ENCODE measurements around the gene CCDC175.

CCDC175 gene

DNA sequence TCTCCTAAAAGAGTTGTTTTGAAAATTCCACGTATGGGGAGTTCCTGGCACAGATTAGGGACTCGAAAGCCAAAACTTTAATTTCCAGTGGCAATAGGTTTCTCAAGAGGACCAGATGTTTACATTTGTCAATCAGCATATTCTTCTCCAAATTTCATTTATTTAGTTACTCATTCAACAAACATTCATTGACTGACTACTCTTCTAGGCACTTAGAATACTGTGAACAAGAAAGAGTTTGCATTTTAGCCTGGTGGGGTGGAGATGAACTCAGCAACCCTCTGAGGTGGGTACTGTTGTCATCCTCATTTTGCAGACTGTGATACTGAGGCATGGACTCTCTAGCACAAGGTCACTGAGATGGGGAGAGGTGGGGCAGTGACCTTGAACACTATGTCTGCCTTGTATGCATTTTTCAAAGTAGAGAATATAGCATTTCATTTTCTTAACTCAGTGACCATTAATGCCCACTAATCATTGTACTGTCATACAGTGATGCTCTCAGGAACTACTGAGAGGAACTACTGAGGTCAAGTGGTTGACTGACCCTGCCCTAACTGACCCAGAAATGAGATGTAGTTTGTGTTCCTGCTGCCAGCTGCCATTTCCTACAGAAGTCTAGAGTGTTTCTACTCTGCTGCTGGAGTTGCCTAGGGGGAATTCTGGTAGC lies 94.6 kb downstream of the CCDC175 start:
- DNase-seq: peak in 3 of 4 experiments; percentile 29 to 54 (median 54)

DNA sequence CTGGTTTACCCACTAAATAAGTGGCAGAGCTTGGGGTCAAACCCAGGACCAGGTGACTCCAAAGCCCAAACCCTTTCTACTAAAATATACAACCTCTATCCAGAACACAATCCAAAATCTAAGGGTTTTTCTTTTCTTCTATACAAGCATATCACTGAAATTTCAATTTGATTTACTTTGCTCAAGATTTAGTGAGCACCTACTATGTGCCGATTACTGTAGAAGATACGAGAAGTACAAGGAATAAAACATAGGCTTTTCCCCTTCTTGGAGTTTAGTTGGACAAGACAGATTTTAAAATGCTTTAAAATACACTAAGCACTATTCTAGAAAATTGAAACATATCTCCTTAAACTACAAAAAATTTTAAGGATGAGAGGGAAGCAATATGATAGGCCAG lies 95.2 kb downstream of the CCDC175 start:
- DNase-seq: no peak

DNA sequence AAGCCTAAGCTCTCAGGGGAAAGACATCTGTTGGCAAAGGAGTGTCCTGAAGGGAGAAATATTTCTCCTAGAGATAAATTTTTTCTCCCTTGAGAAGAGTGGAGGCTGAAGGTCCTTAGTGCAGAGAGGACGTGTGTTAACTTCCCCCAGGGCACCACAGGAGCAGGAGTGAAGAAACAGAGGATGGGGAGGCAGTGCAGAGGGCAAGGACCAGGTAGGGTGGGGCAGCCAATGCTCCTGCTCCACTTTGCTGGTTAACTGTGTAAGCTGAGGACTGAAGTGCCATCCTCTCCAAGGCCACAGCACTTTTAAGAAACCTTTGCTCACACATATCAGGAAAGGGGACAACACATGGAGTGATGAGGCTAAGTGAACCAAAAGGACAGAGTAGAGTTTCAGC lies 96.4 kb downstream of the CCDC175 start:
- no peak for DNase-seq

DNA sequence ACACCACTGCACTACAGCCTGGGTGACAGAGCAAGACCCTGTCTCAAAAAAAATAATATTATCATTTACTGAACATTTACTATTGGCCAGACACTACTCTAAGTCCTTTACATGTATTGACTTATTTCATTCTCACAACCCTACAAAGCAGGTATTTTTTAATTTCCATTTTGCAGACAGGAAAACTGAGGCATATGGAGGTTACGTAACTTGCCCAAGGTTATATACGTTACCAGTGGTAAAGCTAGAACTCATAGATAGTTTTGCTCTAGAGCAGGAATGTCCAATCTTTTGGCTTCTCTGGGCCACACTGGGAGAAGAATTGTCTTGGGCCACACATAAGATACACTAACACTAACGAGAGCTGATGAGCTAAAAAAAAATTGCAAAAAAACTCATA lies 98.1 kb downstream of the CCDC175 start:
- DNase-seq: no peak

DNA sequence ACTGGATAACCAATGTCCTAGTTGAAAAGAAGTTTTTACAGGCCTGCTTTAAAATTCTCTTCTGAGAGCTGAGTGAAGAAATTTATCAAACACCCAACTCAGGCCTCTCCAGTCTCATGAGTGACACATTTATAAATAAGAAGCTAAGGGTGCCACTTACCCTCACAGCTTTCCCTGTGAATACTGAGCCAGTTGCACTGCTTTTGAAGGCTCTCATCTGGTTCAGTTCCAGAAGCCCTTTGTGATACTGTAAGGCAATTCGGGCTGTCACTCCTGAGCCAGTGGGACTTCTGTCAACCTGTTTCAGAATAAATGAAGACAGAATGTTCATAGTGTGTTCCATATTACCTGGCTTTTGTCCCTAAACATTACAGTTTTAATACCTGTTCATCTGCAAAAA lies 100.9 kb downstream of the CCDC175 start:
- no peak for DNase-seq

DNA sequence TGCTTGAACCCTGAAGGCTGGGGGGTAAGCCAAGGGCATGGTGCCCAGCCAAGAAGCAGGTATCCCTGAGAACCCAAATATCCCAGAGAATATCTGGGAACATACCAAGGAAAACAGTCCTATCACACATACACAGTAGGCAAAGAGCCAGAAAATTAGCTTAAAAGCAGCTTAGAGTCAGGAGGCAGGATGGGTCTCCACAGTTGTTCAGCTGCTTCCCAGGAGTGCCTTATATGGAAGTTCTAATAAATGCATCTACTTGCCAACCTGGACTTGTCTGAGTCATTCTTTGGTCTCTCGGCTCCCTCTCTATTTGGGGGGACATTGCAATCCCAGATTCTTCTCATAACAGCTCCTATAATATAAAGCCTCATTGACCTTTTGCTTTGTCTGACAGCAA lies 102.4 kb downstream of the CCDC175 start:
- no peak for DNase-seq

DNA sequence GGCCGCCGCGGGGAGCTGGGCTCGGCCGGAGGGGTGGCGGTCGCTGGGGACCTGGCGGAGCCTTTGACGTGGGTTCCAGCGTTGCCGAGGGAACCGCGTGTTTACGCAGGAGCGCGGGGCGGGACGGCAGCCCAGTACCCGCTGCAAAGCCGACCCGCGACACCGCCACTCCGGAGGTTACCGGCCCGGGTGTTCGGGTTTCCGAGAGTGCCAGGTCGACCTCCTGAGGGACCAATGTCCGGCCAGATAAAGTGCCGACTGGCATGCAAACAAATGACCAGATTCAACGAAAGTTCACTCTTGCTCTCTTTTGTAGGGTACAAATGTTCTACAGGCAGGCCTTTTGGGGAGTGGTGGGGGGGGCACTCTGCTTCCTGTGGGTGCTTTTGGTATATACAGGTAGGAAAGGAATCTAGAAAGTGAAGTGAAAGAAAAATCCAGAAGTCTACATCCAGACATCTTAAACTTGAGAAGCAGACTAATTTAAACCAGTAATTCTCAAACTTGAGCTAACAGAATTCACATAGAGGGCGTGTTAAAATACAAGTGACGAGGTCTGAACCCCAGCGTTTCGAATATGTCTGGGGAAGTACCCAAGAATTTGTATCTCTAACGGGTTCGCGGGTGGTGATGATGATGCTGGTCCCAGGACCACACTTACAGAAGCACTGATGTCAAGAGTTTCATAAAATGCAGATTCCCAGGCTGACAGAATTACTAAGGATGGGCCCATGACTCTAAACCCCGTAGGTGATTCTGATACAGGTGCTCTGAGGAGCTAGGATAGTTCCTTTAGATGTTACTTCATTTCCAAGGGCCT lies 111.1 kb downstream of the CCDC175 start, which contains the start of gene GPR135:
TSS of gene GPR135 (minus strand) at position 65 of the 820 bp plus-strand sequence. CDS start 154 bp downstream, outside the sequence.
- DNase-seq: no peak

DNA sequence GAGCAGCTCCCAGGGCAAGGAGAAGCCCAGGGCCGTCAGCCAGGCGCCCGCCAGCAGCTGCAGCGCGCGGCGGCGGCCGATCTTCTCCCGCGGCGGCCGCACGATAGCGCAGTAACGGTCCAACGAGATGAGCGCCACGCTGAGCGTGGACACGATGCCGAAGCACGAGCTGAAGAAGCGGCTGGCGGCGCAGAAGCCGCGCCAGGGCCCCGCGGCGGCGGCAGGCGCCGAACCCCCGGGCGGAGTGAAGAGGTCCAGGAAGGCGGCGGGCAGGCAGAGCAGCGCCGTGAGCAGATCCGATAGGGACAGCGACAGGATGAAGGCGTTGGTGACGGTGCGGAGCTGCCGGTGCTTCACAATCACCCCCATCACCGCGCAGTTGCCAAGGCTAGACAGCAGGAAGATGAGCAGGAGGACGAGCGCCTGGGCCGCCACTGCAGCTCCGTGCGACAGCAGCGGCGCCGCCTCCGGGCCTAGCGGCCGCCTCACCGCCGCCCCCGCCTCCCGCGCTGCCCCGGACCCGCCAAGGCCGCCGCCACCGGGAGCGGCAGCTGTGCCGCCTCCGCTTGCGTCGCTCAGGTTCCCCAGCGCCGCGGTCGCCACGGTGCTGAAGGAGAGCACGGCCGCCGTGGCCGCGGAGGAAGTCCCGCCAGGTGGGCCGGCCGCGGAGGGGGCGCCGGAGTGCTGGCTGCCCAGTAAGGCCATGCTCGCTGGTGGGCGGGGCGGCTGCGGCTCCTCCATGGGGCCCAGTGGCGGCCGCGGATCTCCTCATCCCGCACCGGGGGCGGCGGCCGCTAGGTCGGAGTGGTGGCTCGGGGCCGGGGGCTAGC lies 111.9 kb downstream of the CCDC175 start:
- DNase-seq: peak; percentile 19 to 63 (median 45)

DNA sequence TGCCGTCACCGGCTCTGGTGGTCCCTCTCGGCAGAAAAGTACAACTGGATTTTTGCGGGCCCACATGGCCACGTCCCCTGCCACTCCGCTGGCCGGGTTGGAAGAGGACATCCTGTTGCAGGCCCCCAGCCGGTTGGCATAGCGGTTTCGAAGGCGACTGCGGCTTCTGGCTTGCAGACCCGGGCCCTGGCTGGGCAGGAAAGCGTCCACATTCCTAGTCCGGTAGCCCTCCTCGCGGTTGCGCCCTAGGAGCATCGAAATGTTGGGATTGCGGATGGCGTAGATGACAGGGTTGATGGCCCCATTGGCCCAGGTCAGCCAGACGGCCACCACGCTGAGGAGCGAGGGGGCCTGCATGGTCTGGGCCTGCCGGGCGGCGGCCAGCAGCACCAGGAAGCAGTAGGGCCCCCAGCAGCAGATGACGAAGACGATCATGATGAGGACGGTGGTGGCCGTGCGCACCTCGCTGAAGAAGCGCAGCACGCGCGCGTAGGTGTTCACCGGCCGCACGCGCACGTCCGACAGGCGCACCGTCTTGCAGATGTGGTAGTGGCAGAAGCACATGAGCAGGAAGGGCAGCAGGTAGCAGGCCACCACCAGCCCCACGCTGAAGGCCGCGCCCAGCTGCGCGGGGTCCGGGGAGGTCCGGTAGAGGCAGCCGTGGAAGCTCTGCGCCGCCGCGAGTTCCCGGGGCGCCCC lies 112.7 kb downstream of the CCDC175 start:
- no peak for DNase-seq

DNA sequence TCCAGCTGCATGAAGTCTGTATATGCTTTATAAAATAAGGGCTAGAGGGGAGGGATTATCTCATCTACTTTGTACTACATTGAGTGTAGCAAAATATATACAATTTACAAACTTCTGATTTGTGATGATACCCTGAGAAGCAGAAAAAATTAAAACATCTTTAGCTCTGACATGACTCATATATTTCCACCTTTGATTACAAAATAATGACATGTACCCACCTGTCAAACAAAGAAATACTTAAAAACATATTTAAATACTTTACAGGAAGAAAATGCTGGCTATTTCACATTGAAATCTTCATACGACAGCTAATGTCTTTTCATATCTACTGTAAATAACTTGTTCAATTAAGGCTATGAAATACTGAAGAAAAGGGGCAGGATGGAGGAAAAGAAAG lies 114.7 kb downstream of the CCDC175 start:
- DNase-seq: no peak

DNA sequence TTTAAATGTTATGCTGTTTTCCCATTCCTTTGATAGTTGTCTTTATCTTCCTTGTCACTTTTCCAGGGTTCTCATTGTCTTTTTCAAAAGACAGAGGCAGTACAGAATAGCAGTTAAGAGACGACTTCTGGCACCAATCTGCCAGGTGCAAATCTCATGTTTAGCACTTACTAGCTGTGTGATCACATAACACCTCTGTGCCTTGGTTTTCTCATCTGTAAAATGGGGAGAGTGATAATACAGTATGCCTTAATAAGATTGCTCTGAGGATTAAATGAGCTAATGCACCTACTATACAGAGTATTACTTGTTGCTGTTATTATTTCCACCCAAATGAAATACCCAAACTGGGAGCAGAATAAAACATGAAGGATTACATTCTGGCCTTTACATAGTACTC lies 116.2 kb downstream of the CCDC175 start:
- DNase-seq: no peak

DNA sequence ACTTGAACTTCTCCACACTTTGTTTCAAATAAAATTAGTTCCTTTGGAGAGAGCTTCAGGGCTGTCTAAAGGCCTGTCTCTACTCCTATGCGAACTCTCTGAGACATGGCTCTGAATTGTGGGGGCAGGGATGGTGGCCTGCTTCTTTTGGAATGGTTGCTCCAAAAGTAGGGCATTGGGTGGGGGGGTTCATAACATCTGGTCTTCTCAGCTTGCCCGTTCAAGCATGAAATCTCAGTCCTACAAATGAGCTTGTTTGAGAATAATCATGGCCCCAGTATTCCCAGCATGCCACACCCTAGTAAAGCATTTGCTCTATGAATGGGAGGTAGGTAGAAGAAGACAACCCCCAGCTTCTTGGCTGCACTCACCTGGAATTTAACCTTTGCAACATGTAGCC lies 118.1 kb downstream of the CCDC175 start:
- no peak for DNase-seq

DNA sequence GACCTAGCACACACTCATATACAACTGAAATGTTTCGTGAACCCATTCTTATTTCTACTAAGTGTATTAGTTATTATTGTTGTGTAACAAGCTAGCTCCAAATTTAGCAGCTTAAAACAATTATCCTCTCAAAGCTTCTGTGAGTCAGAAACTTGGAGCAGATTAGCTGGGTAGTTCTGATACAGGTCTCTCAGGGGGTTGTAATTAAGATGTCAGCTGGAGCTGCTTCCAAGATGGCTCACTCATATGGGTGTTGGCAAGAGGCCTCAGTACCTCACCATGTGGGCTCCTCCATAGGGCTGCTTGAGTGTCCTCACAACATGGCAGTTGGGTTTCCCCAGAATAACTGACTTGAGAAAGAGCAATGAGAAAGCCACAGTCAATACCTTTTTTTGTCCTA lies 121.2 kb downstream of the CCDC175 start:
- DNase-seq: no peak
